HL-60 (cell line): ENCODE results near the gene PNO1.

ENCODE experiments used
- POLR2AphosphoS5 ChIP-seq: IDR thresholded peaks from 2 replicates; pipeline ENCODE4 v1.6.1; 2012; ENCODE audit warnings: low read depth
- TF ChIP-seq, protein P1 (sequence below): IDR thresholded peaks from one replicate; pipeline ENCODE4 v1.5.1; 2011; ENCODE audit warnings: low read length, control low read depth, inconsistent platforms; ENCODE audit not compliant: insufficient read depth

DNA sequence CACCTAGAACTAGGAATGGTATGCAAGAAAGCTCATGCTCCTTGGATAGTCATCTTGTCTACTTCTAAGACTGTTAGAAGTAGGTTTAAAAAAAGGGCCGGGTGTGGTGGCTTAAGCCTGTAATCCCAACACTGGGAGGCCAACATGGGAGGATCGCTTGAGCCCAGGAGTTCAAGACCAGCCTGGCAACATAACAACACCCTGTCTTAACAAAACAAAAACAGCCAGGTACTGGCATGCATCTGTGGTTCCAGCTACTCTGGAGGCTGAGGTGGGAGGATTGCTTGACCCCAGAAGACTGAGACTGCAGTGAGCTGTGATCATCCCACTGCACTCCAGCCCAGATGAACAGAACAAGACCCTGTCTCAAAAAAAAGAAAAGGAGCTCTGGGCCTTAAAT, 19.9 kb downstream of the PNO1 start:
- TF ChIP-seq, protein P1, sequence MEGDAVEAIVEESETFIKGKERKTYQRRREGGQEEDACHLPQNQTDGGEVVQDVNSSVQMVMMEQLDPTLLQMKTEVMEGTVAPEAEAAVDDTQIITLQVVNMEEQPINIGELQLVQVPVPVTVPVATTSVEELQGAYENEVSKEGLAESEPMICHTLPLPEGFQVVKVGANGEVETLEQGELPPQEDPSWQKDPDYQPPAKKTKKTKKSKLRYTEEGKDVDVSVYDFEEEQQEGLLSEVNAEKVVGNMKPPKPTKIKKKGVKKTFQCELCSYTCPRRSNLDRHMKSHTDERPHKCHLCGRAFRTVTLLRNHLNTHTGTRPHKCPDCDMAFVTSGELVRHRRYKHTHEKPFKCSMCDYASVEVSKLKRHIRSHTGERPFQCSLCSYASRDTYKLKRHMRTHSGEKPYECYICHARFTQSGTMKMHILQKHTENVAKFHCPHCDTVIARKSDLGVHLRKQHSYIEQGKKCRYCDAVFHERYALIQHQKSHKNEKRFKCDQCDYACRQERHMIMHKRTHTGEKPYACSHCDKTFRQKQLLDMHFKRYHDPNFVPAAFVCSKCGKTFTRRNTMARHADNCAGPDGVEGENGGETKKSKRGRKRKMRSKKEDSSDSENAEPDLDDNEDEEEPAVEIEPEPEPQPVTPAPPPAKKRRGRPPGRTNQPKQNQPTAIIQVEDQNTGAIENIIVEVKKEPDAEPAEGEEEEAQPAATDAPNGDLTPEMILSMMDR = no peak
- TF ChIP-seq POLR2AphosphoS5 = no peak
